ENCODE data around the gene ERF. TPM values are rescaled to one million over a fixed set of nuclear protein-coding genes. Genes with fewer than 3 reads are reported as not detected.

ERF gene
- total RNA-seq, 1 donor from 2014 or later: 109 TPM

GRCh38 chr19:42273407-42274064, 18.6 kb upstream of the ERF start:
- H3K27ac Mint-ChIP-seq (ENCODE audit: unreplicated experiment): no peak overlapping the region
- H3K4me1 Mint-ChIP-seq (ENCODE audit: unreplicated experiment): peaks cover 39% of the 10 kb centered on the region
- TF ChIP-seq CTCF (IDR thresholded peaks at IDR 0.05; ENCODE audit: unreplicated experiment): no peak
- peaks cover 22% of the 10 kb centered on the region for H3K36me3 Mint-ChIP-seq (ENCODE audit: low read depth, unreplicated experiment)
- peaks cover 7% of the 10 kb centered on the region for H3K27me3 Mint-ChIP-seq (ENCODE audit: unreplicated experiment)
- no peaks in the 10 kb centered on the region for H3K9me3 Mint-ChIP-seq (ENCODE audit: unreplicated experiment)
- peak overlapping the region; percentile 51 for H3K4me3 Mint-ChIP-seq (ENCODE audit: unreplicated experiment)
- DNase-seq (ENCODE audit: low spot score): no peak

GRCh38 chr19:42272989-42273406, 18.1 kb upstream of the ERF start:
- H3K9me3 Mint-ChIP-seq (ENCODE audit: unreplicated experiment): no peaks in the 10 kb centered on the region
- peaks cover 5% of the 10 kb centered on the region for H3K27me3 Mint-ChIP-seq (ENCODE audit: unreplicated experiment)
- H3K27ac Mint-ChIP-seq (ENCODE audit: unreplicated experiment): no peak overlapping the region
- no peak overlapping the region for H3K4me3 Mint-ChIP-seq (ENCODE audit: unreplicated experiment)
- H3K36me3 Mint-ChIP-seq (ENCODE audit: low read depth, unreplicated experiment): peaks cover 22% of the 10 kb centered on the region
- TF ChIP-seq CTCF (IDR thresholded peaks at IDR 0.05; ENCODE audit: unreplicated experiment): no peak
- no peak for DNase-seq (ENCODE audit: low spot score)
- H3K4me1 Mint-ChIP-seq (ENCODE audit: unreplicated experiment): peaks cover 35% of the 10 kb centered on the region

- H3K4me3 Mint-ChIP-seq (ENCODE audit: unreplicated experiment): no peak overlapping the region
- H3K36me3 Mint-ChIP-seq (ENCODE audit: low read depth, unreplicated experiment): peaks cover 22% of the 10 kb centered on the region
- H3K4me1 Mint-ChIP-seq (ENCODE audit: unreplicated experiment): peaks cover 39% of the 10 kb centered on the region
- no peaks in the 10 kb centered on the region for H3K9me3 Mint-ChIP-seq (ENCODE audit: unreplicated experiment)
- no peak overlapping the region for H3K27ac Mint-ChIP-seq (ENCODE audit: unreplicated experiment)
- no peak for DNase-seq (ENCODE audit: low spot score)
- TF ChIP-seq CTCF (IDR thresholded peaks at IDR 0.05; ENCODE audit: unreplicated experiment): no peak
- H3K27me3 Mint-ChIP-seq (ENCODE audit: unreplicated experiment): peaks cover 5% of the 10 kb centered on the region
Observed at GRCh38 chr19:42272535-42272897, 17.6 kb upstream of the ERF start.

GRCh38 chr19:42271861-42272534, 17.1 kb upstream of the ERF start:
- H3K27ac Mint-ChIP-seq (ENCODE audit: unreplicated experiment): no peak overlapping the region
- DNase-seq (ENCODE audit: low spot score): no peak
- H3K9me3 Mint-ChIP-seq (ENCODE audit: unreplicated experiment): no peaks in the 10 kb centered on the region
- H3K36me3 Mint-ChIP-seq (ENCODE audit: low read depth, unreplicated experiment): peaks cover 22% of the 10 kb centered on the region
- peaks cover 37% of the 10 kb centered on the region for H3K4me1 Mint-ChIP-seq (ENCODE audit: unreplicated experiment)
- no peak for TF ChIP-seq CTCF (IDR thresholded peaks at IDR 0.05; ENCODE audit: unreplicated experiment)
- H3K4me3 Mint-ChIP-seq (ENCODE audit: unreplicated experiment): no peak overlapping the region
- peaks cover 5% of the 10 kb centered on the region for H3K27me3 Mint-ChIP-seq (ENCODE audit: unreplicated experiment)

- peak overlapping the region; percentile 57 for H3K27ac Mint-ChIP-seq (ENCODE audit: unreplicated experiment)
- peak overlapping the region; percentile 67 for H3K4me3 Mint-ChIP-seq (ENCODE audit: unreplicated experiment)
- peaks cover 17% of the 10 kb centered on the region for H3K36me3 Mint-ChIP-seq (ENCODE audit: low read depth, unreplicated experiment)
- DNase-seq (ENCODE audit: low spot score): no peak
- peaks cover 5% of the 10 kb centered on the region for H3K27me3 Mint-ChIP-seq (ENCODE audit: unreplicated experiment)
- peaks cover 35% of the 10 kb centered on the region for H3K4me1 Mint-ChIP-seq (ENCODE audit: unreplicated experiment)
- TF ChIP-seq CTCF (IDR thresholded peaks at IDR 0.05; ENCODE audit: unreplicated experiment): no peak
- no peaks in the 10 kb centered on the region for H3K9me3 Mint-ChIP-seq (ENCODE audit: unreplicated experiment)
Observed at GRCh38 chr19:42271045-42271419, 16.1 kb upstream of the ERF start.

Measured in endothelial cell (in vitro differentiated cells).